Measurements from ENCODE around the gene XRCC3.

- TF ChIP-seq EZH2 (IDR thresholded peaks at IDR 0.05; ENCODE audit: insufficient read depth, poor library complexity, severe bottlenecking) (no peak), EZH2phosphoT487 (IDR thresholded peaks at IDR 0.05; ENCODE audit: insufficient read depth, low read depth) (no peak)
These were observed 6.5 kb downstream of the XRCC3 start for GRCh38 chr14:103708750-103709187.
